GM19099 (cell line): Measurements from ENCODE around the gene IRS2.

Experiments
- POLR2A ChIP-seq: IDR thresholded peaks from 3 replicates; pipeline ENCODE4 v1.6.1; 2011; ENCODE audit warnings: low read depth; ENCODE audit not compliant: insufficient read length; ENCODE audit errors: extremely low read depth

IRS2 gene

GRCh38 chr13:109738298-109738746, 48.1 kb downstream of the IRS2 start:
- TF ChIP-seq POLR2A: no peak

- no peak for TF ChIP-seq POLR2A
Measured at GRCh38 chr13:109737606-109738005, 48.8 kb downstream of the IRS2 start.

GRCh38 chr13:109737046-109737573, 49.3 kb downstream of the IRS2 start:
- TF ChIP-seq POLR2A: no peak

GRCh38 chr13:109735436-109735966, 50.9 kb downstream of the IRS2 start:
- no peak for TF ChIP-seq POLR2A

GRCh38 chr13:109734002-109734785, 52.2 kb downstream of the IRS2 start:
- TF ChIP-seq POLR2A: no peak

DNA sequence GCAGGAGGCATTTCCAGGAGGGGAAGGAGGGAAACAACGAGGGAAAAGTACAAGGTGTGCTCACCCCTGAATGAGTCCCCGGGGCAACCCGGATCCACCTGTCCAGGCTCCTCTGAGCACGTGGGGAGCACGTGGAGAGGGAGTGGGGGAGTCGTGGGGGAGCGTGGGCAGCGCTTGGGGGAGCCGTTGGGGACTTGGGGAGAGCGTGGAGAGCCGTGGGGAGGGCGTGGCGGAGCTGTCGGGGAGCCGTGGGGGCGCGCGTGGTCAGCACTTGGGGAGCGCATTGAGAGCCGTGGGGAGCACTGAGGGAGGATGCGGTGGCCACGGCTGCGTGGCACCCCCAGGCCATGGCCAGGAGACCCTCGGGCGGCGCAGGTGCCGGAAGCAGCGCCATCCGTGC, 52.8 kb downstream of the IRS2 start:
- no peak for TF ChIP-seq POLR2A

GRCh38 chr13:109730812-109731335, 55.5 kb downstream of the IRS2 start:
- TF ChIP-seq POLR2A: no peak

DNA sequence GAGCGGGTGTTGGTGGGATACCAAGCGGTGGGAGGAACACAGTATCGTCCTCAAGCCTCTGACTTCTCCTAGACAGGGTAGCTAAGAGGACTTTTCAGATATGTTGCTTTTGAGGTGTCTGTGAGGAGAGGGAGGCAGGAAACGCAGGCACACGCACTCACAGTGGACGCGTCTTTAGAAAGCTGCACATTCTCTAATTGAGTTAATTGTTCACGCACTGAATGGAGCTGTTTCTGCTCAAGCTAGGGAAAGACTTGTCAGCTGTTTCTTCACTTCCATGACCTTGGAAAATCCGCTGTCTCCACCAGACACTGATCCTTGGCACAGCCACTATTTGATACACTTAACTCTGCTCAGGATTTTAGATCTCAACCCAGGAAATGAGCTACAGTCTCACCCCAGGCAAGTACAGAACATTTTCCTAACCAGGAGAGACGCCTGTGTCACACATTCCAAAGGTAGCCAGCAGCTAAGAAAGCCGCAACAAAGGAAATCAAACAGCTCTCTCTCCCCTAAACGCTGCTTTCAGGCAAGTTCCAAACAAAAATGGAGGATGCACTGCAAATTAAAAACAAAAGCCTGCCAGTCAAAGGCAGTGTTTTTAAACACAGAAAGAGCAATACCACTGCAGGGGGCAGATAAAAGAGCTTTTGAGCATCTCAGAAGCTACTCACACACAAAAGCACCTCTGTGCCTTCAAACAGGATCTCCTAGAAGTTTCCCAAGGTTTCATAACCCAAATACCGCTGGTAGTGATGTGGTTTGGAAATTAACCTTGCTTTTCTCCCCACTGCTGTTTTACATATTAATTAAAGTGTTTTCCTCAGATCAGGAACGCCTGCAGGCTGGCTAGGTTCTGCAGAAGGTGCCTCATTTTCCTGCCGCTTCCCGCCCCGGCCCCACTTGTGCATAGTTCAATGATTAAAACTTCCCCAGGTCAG, 57.3 kb downstream of the IRS2 start:
- no peak for TF ChIP-seq POLR2A

- TF ChIP-seq POLR2A: no peak
Measured at GRCh38 chr13:109728061-109728460, 58.3 kb downstream of the IRS2 start.

DNA sequence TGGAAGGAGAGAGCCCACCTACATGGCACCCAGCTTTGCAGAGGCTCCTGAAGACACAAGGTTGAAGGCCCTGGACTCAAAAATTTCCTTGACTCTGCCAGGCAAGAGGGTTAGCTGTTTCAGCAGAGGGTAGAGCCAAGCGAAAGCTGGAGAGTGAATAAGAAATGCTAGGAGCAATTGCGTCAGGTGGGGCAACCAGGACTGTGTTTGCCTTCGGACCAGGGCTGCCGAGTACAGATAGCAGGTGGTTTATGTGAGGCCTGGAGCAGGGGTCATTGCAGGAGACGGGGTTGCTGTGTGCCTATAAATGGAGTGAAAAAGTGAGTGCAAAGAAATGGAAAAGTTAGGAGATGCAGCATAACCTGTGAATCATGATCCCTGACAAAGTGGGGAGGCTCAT, 59.1 kb downstream of the IRS2 start:
- no peak for TF ChIP-seq POLR2A

- TF ChIP-seq POLR2A: no peak
Measured at GRCh38 chr13:109725995-109726637, 60.3 kb downstream of the IRS2 start.

DNA sequence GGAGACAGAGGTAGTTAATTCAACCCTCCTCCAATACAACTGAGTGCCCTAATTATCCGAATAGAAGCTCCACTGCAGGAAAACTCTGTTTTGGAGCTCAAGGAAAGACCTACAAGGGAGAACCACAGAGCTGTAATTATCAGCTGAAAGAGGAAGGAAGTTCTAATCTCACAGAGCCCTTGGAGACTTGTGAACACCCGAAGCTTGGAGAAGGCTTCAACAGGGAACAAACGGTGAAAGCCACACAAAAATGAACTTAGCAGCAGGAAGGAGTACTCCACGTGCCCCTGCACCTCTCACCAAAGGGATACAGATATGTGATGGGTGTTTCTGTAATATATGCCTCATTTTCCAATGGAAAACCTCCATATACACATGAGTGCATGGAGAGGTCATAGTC, 61.1 kb downstream of the IRS2 start:
- no peak for TF ChIP-seq POLR2A

- TF ChIP-seq POLR2A: no peak
Measured at GRCh38 chr13:109724603-109725002, 61.8 kb downstream of the IRS2 start.

- TF ChIP-seq POLR2A: no peak
Measured at GRCh38 chr13:109723046-109723445, 63.3 kb downstream of the IRS2 start.

DNA sequence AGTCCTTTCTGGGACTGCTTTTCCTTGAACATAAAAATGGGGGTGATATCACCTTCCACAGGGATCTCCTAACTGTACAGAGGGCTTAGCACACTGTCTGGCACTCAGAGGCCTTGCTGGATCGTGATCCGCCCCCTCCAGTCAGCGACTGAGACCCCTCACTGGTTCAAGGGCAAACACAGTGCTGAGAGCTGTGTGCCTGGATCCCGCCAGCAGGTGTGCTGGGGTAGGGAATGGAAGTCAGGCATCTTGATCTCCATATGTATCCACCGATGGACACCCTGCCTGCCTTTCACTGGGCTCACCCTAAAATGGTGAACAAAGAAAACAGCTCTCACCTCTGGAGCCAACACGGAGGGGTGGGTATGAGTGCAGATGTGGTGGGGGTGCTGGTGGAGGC, 64.3 kb downstream of the IRS2 start:
- TF ChIP-seq POLR2A: no peak

DNA sequence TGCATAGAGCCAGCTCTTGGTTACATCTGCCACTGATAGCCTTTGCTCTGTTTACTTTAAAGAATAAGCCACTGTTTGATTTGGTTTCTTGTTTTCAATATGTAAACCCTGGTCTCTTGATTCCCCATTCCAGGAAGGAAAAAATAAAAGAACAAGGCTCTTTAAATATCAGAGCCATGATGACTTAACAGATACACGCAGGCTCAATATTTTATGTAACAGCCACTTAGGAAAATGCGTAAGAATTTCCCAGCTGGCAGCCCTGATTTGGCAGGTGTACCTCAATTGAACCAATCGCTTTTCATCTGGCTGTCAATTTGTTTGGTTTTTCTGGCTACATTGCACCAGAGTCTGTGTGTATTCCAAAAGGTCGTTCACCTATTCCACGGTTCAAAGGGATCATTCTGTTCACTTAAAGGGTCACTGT, 65.6 kb downstream of the IRS2 start:
- no peak for TF ChIP-seq POLR2A
